HepG2 (cell line): ENCODE measurements around the gene KHK. TPM values are rescaled to one million over a fixed set of nuclear protein-coding genes. Genes with fewer than 3 reads are reported as not detected.

ENCODE experiments used
- AGO1 ChIP-seq: fragments of 200-400 bp; formaldehyde crosslinking; IDR thresholded peaks from 2 replicates; pipeline ENCODE4 v1.6.1; 2017; ENCODE audit warnings: mild to moderate bottlenecking, low read depth, low read length, moderate library complexity; ENCODE audit not compliant: poor library complexity, severe bottlenecking
- DNMT3B ChIP-seq: conservative IDR thresholded peaks from 2 replicates; pipeline ENCODE4 v1.6.1; 2016; ENCODE audit warnings: missing biosample characterization, control low read depth
- FOXM1 ChIP-seq: sonication (generic); formaldehyde crosslinking; IDR thresholded peaks from 2 replicates; pipeline ENCODE4 v1.5.0; 2020; ENCODE audit warnings: missing genetic modification reagents
- KDM1A ChIP-seq: IDR thresholded peaks from 2 replicates; pipeline ENCODE4 v1.6.1; 2016; ENCODE audit warnings: missing compliant biosample characterization
- NCOA1 ChIP-seq: sonication (generic); formaldehyde crosslinking; IDR thresholded peaks from 2 replicates; pipeline ENCODE4 v1.9.0; 2021; ENCODE audit warnings: missing genetic modification reagents
- POGZ ChIP-seq: sonication (generic); formaldehyde crosslinking; IDR thresholded peaks from 2 replicates; pipeline ENCODE4 v1.4.0; 2020; ENCODE audit warnings: mild to moderate bottlenecking, missing genetic modification reagents
- ZFP36 ChIP-seq: fragments of 150-350 bp; IDR thresholded peaks from 2 replicates; pipeline ENCODE4 v1.6.1; 2018; ENCODE audit warnings: borderline replicate concordance, low read length, low read depth; ENCODE audit not compliant: partially characterized antibody
- ZNF230 ChIP-seq: sonication (generic); formaldehyde crosslinking; IDR thresholded peaks from 2 replicates; pipeline ENCODE4 v1.4.0; 2020; ENCODE audit warnings: mild to moderate bottlenecking, missing genetic modification reagents
- ZNF451 ChIP-seq: sonication (generic); formaldehyde crosslinking; IDR thresholded peaks from 2 replicates; pipeline ENCODE4 v1.5.0; 2020; ENCODE audit warnings: mild to moderate bottlenecking, missing genetic modification reagents
- ZNF883 ChIP-seq: sonication (generic); formaldehyde crosslinking; IDR thresholded peaks from 2 replicates; pipeline ENCODE4 v1.5.1; 2020; ENCODE audit warnings: mild to moderate bottlenecking, missing genetic modification reagents; ENCODE audit errors: not compliant biosample characterization
- polyA plus RNA-seq, 8 experiments: library from polyadenylated mRNA; depleted of rRNA in 3 of 8; stranded (reverse) in 7 of 8; unstranded in 1 of 8; fragments of >200 nt; fragmentation: Illumina TruSeq in 4 of 8; extraction: Trizol in 4 of 8; gene quantifications; 2 replicates each; pipeline versions ENCODE4 v1.2.1 to v1.2.3, GENCODE V29; 2011 to 2016; ENCODE audit warnings: low read depth in 4 of 8, missing spikeins in 1 of 8, mixed read lengths in 1 of 8; ENCODE audit not compliant: insufficient read depth in 1 of 8
- total RNA-seq, 5 experiments: library from RNA; depleted of rRNA; stranded (reverse); fragments of >200 nt; fragmentation: Illumina TruSeq; extraction: Trizol; gene quantifications; 2 replicates each; pipeline ENCODE4 v1.2.3, GENCODE V29; 2016; ENCODE audit warnings: low read depth in 1 of 5
- TF ChIP-seq, protein P1 (sequence below): sonication (generic); formaldehyde crosslinking; IDR thresholded peaks from 2 replicates; pipeline ENCODE4 v1.4.0; 2020; ENCODE audit warnings: missing genetic modification reagents, low read depth, mild to moderate bottlenecking, borderline replicate concordance
- TF ChIP-seq, protein P2 (sequence below): sonication (generic); formaldehyde crosslinking; IDR thresholded peaks from 2 replicates; pipeline ENCODE4 v1.8.1; 2022; ENCODE audit warnings: low read depth, mild to moderate bottlenecking, missing genetic modification reagents
- TF ChIP-seq, protein P3 (sequence below): sonication (generic); formaldehyde crosslinking; IDR thresholded peaks from 2 replicates; pipeline ENCODE4 v1.8.1; 2023; ENCODE audit warnings: mild to moderate bottlenecking, moderate library complexity, missing genetic modification reagents
- TF ChIP-seq, protein P4 (sequence below): sonication (generic); formaldehyde crosslinking; IDR thresholded peaks from 2 replicates; pipeline ENCODE4 v1.5.0; 2020; ENCODE audit warnings: mild to moderate bottlenecking, missing genetic modification reagents, moderate library complexity
- TF ChIP-seq, protein P5 (sequence below): sonication (generic); formaldehyde crosslinking; IDR thresholded peaks from 2 replicates; pipeline ENCODE4 v1.4.0; 2020; ENCODE audit warnings: missing genetic modification reagents, borderline replicate concordance

KHK gene
- total and polyA plus RNA-seq, 2 of the 13 experiments (the other 11 are each of a cell fraction or from before 2014, with no cell fraction given), result 40.9 to 99.2 TPM

DNA sequence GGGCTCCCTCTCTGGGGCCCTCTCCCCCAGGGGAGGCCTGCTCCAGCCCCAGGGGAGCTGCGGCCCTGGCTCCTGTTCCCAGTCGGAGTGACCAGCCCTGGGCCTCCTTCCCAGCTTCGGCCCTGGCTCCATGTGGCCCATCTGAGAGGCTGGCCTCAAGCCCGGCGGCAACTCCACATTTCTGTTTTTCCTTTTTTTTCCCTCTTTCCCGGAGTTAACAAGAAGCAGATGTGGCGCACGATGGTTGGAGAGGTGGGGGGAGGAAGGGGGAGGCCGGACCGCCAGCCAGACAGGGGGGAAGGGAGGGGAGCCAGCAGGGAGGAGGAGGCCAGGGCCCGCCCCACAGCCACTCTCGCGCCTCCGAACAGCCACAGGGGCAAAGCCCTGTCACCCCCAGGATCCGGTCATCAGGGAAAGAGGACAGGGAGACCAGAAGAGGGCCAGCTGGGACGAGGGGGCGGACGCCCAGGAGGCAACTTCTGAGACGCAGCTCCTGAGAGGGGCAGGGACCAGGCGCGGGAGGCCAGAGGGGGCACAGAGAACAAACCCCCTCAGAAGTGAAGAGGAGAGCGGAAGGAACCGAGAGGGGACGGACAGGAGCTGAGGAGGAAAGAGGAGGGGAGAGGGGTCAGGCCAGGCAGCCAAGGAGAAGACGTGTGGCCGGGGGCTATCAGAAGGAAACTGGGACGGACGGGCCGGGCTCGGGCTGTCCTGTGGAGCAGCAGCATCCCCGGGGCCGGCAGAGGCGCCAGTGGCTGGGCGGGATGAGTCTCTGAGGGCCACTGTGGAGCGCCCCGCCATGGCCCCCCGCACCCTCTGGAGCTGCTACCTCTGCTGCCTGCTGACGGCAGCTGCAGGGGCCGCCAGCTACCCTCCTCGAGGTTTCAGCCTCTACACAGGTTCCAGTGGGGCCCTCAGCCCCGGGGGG lies 8.0 kb upstream of the KHK start, which contains the start of gene EMILIN1 (continued):
- TF ChIP-seq DNMT3B (CRISPR knock-in tag) (no peak), KDM1A (CRISPR knock-in tag) (no peak), AGO1 (no peak), FOXM1 (CRISPR knock-in tag) (no peak), ZNF451 (CRISPR knock-in tag) (no peak), ZNF230 (no peak), ZNF883 (no peak), POGZ (0 out of 2 replicates have a peak, but pooled peaks have one; percentile 13), NCOA1 (CRISPR knock-in tag) (no peak), ZFP36 (no peak)
- TF ChIP-seq, protein P1, sequence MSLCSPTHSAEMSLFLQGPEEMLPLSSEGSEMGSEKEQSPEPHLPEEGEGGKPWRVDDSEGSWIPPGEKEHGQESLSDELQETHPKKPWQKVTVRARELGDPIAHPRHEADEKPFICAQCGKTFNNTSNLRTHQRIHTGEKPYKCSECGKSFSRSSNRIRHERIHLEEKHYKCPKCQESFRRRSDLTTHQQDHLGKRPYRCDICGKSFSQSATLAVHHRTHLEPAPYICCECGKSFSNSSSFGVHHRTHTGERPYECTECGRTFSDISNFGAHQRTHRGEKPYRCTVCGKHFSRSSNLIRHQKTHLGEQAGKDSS (CRISPR knock-in tag), result no peak
- TF ChIP-seq, protein P2, sequence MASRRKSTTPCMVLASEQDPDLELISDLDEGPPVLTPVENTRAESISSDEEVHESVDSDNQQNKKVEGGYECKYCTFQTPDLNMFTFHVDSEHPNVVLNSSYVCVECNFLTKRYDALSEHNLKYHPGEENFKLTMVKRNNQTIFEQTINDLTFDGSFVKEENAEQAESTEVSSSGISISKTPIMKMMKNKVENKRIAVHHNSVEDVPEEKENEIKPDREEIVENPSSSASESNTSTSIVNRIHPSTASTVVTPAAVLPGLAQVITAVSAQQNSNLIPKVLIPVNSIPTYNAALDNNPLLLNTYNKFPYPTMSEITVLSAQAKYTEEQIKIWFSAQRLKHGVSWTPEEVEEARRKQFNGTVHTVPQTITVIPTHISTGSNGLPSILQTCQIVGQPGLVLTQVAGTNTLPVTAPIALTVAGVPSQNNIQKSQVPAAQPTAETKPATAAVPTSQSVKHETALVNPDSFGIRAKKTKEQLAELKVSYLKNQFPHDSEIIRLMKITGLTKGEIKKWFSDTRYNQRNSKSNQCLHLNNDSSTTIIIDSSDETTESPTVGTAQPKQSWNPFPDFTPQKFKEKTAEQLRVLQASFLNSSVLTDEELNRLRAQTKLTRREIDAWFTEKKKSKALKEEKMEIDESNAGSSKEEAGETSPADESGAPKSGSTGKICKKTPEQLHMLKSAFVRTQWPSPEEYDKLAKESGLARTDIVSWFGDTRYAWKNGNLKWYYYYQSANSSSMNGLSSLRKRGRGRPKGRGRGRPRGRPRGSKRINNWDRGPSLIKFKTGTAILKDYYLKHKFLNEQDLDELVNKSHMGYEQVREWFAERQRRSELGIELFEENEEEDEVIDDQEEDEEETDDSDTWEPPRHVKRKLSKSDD (CRISPR knock-in tag), result no peak
- TF ChIP-seq, protein P3, sequence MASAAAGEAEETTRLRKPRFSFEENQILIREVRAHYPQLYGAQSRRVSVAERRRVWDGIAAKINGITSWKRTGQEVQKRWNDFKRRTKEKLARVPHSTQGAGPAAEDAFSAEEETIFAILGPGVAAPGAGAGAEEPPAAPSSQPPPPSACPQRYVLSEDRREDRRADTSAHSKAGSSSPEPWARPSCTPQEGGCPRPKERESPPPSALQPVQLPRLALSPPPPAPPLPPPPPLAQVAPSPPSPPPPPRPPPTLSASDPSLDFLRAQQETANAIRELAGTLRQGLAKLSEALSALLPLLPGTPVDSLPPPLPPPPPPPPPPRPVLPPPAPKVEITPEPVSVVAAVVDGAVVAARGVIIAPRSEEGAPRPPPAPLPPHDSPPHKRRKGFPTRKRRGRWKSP (CRISPR knock-in tag), result no peak
- TF ChIP-seq, protein P4, sequence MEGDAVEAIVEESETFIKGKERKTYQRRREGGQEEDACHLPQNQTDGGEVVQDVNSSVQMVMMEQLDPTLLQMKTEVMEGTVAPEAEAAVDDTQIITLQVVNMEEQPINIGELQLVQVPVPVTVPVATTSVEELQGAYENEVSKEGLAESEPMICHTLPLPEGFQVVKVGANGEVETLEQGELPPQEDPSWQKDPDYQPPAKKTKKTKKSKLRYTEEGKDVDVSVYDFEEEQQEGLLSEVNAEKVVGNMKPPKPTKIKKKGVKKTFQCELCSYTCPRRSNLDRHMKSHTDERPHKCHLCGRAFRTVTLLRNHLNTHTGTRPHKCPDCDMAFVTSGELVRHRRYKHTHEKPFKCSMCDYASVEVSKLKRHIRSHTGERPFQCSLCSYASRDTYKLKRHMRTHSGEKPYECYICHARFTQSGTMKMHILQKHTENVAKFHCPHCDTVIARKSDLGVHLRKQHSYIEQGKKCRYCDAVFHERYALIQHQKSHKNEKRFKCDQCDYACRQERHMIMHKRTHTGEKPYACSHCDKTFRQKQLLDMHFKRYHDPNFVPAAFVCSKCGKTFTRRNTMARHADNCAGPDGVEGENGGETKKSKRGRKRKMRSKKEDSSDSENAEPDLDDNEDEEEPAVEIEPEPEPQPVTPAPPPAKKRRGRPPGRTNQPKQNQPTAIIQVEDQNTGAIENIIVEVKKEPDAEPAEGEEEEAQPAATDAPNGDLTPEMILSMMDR (CRISPR knock-in tag), result no peak
- TF ChIP-seq, protein P5, sequence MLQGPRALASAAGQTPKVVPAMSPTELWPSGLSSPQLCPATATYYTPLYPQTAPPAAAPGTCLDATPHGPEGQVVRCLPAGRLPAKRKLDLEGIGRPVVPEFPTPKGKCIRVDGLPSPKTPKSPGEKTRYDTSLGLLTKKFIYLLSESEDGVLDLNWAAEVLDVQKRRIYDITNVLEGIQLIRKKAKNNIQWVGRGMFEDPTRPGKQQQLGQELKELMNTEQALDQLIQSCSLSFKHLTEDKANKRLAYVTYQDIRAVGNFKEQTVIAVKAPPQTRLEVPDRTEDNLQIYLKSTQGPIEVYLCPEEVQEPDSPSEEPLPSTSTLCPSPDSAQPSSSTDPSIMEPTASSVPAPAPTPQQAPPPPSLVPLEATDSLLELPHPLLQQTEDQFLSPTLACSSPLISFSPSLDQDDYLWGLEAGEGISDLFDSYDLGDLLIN, result no peak
